Measurements from ENCODE around the gene ARMH1.
"Not testable (repeated sequence)": the region's sequence is repeated elsewhere in the genome, so short reads cannot be mapped to it uniquely, and the experiment has no call there.

ARMH1 gene

GRCh38 chr1:44723496-44724295 is 49.2 kb downstream of the ARMH1 start:
- peak in 2 of 3 donors; percentile 55 to 61 for DNase-seq (ENCODE audit: low read depth in 3 of 3)

DNA sequence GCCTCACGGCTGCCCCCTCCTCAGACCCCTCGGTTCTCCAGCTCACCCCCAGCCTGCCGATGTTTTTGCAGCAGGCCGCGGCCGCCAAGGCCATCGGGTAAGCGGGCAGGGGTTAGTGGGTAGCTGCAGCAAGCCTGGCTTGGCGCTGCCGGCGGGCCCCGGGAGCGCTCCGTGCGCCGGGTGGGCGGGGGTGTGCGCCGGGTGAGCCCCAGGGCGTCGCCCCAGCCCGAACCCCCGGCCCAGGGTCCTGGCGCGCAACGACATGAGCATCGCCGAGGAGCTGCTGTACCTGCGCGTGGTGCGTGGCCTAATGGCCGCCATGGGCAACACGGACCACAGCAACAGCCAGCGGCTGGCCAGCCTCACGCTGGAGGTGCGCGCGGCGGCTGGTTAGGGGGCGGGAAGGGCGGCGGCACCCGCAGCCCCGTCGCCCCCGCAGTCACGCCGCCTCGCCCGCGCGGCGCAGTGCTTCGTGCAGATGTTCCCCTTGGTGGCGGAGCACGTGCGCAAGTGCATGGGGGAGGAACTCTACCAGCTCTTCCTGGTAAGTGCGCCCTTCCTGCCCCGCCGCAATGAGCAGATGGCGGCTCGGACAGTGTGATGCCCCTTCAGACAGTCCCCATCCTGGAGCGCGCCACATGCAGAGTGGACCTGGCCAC is 49.9 kb downstream of the ARMH1 start:
- no peak for DNase-seq (ENCODE audit: low read depth in 3 of 3)

GRCh38 chr1:44724955-44725698 is 50.6 kb downstream of the ARMH1 start:
- DNase-seq (ENCODE audit: low read depth in 3 of 3) = no peak

- peak; percentile 89 to 96 (median 92) for DNase-seq (ENCODE audit: low read depth in 3 of 3)
Observed at GRCh38 chr1:44730741-44731512, 56.4 kb downstream of the ARMH1 start, which contains the start of gene RNU5D-1. RNU5D-1 (minus strand) TSS chr1:44731170.

DNA sequence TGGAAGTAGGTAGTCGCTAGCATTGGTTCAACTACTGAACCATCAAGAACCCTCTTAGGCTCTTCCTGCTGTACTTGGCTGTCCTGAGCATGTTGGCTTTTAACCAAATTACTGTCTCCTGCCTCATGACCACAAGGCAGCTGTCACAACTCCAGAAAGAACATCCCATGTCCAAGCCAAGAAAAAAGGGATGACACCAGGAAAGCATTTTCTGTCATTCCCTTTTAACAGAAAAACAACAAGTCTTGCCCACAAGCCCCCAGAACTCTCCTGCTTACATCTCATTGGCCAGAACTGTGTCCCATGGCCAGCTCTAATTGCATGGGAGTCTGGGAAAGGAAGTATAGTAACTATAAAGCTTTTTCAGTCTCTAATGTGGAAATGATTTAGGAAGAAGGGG is 58.9 kb downstream of the ARMH1 start:
- DNase-seq (ENCODE audit: low read depth in 3 of 3) = no peak

- no peak for DNase-seq (ENCODE audit: low read depth in 3 of 3)
Observed at GRCh38 chr1:44733784-44734183, 59.3 kb downstream of the ARMH1 start.

GRCh38 chr1:44735992-44736391 is 61.5 kb downstream of the ARMH1 start:
- no peak for DNase-seq (ENCODE audit: low read depth in 3 of 3)

GRCh38 chr1:44738953-44739306 is 64.4 kb downstream of the ARMH1 start:
- DNase-seq (ENCODE audit: low read depth in 3 of 3) = not testable (repeated sequence)

GRCh38 chr1:44739307-44740178 is 65.0 kb downstream of the ARMH1 start, which contains the start of gene KIF2C:
KIF2C (plus strand) TSS chr1:44739837; CDS start chr1:44739933, 96 bp downstream.
- peak; percentile 94 to 96 (median 95) for DNase-seq (ENCODE audit: low read depth in 3 of 3)

DNA sequence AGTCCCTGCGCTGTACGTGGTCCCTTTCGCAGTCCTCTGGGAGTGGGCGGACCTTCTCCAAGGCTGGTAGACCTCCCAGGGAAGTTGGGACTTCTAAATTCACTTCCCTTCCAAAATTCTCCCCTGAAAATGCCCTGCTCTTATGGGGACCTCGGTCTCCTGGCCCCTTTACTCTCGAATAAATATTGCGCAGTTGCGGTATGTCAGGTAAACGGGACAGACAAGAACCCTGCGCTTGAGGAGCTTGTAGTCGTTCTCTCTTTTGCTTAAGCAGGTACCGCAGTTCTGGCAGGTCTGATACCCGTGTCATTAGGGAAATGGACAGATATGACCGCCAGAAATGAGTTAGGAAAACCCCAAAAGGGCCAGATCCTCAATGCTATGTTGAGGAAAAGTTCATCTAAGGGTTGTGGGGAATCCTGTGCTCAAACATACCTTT is 65.7 kb downstream of the ARMH1 start:
- DNase-seq (ENCODE audit: low read depth in 3 of 3) = no peak

- no peak for DNase-seq (ENCODE audit: low read depth in 3 of 3)
Observed at GRCh38 chr1:44743211-44743610, 68.7 kb downstream of the ARMH1 start.

- no peak for DNase-seq (ENCODE audit: low read depth in 3 of 3)
Observed at GRCh38 chr1:44747878-44748277, 73.4 kb downstream of the ARMH1 start.

DNA sequence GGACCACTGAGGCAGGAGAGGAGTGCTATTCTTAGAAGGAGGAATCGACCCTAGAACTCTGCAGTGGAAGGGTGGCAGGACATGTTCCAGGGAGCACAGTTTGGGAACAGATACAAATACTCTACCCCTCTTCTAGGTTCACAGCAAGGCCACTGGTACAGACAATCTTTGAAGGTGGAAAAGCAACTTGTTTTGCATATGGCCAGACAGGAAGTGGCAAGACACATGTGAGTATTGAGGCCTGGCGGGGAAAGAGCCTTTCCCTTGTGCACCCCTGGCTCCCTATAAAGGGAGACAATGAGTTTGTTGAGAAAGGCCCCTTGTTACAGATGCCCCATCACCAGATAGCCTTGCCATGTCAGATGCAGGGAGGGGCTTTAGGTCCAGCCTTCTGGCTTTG is 82.9 kb downstream of the ARMH1 start:
- DNase-seq (ENCODE audit: low read depth in 3 of 3) = no peak

DNA sequence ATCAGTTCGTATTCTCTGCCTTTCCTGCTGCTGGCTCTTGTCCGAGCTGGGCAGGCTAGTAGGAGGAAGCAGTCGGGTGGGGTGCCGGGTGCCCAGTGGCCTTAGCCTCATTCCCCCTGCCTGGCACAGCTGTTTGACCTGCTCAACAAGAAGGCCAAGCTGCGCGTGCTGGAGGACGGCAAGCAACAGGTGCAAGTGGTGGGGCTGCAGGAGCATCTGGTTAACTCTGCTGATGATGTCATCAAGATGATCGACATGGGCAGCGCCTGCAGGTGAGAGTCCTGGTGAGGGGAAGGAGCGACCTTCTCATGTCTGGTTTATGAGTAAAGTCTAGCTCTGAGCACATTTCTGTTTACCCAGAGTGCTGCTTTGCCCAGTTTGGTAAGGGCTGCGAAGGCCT is 84.6 kb downstream of the ARMH1 start:
- DNase-seq (ENCODE audit: low read depth in 3 of 3) = no peak

DNA sequence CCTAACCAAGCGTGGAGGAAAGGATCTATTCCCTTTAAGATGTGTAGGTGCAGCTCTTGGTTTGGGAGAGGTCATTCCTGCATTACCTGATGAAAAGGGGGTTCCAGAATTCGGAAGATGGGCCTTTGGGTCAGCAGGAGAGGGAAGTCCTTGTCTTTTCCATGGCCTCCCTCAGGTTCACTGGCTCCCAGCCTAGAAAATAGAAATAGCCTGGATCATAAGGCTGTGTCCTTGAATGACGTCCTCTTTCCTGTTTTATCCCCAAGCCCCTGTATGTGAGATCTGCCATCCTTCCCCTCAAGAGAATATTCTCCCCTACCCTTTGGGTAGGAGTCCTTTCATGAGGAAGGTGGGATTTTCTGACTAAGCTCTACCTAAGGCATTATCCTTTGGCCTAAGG is 86.4 kb downstream of the ARMH1 start:
- no peak for DNase-seq (ENCODE audit: low read depth in 3 of 3)

- not testable (repeated sequence) for DNase-seq (ENCODE audit: low read depth in 3 of 3)
Observed at GRCh38 chr1:44766421-44766820, 91.9 kb downstream of the ARMH1 start.
